K562 (cell line): ENCODE results near the gene SPAG7. TPM values are rescaled to one million over a fixed set of nuclear protein-coding genes. Genes with fewer than 3 reads are reported as not detected.

Experiments
- EHMT2 ChIP-seq: fragments of 450-650 bp; IDR thresholded peaks from 2 replicates; pipeline ENCODE4 v1.6.1; 2018; ENCODE audit warnings: antibody characterized with exemption
- KDM4B ChIP-seq, 2 experiments: fragments of 450-650 bp in 1 of 2; sonication (generic) in 1 of 2; IDR thresholded peaks; 2 replicates each; pipeline ENCODE4 v1.6.1; 2016 to 2017; ENCODE audit warnings: borderline replicate concordance in 2 of 2, antibody characterized with exemption in 1 of 2, low read depth in 1 of 2, mild to moderate bottlenecking in 1 of 2
- SMARCA4 ChIP-seq: fragments of 450-650 bp; IDR thresholded peaks from 2 replicates; pipeline ENCODE4 v1.6.1; 2016
- SMARCA5 ChIP-seq: fragments of 450-650 bp; IDR thresholded peaks from 2 replicates; pipeline ENCODE4 v1.6.1; 2016
- YY1 ChIP-seq, 3 experiments: IDR thresholded peaks; 2 replicates each; pipeline ENCODE4 v1.6.1; 2011; ENCODE audit warnings: low read length in 2 of 3, mild to moderate bottlenecking in 2 of 3, moderate library complexity in 2 of 3, borderline replicate concordance in 1 of 3, control low read depth in 1 of 3, low read depth in 1 of 3; ENCODE audit not compliant: insufficient read depth in 3 of 3, insufficient replicate concordance in 2 of 3, control insufficient read depth in 1 of 3, insufficient read length in 1 of 3; ENCODE audit errors: extremely low read depth in 1 of 3
- ZNF316 ChIP-seq: fragments of 450-650 bp; IDR thresholded peaks from 2 replicates; pipeline ENCODE4 v1.6.1; 2016
- ZNF584 ChIP-seq: fragments of 200-800 bp; sonication (Bioruptor generic); IDR thresholded peaks from 2 replicates; pipeline ENCODE4 v1.6.1; 2016; ENCODE audit warnings: low read depth, mild to moderate bottlenecking, missing genetic modification characterization, missing compliant biosample characterization
- polyA plus RNA-seq, 8 experiments: library from polyadenylated mRNA; depleted of rRNA in 4 of 8; stranded (reverse) in 5 of 8; unstranded in 3 of 8; fragments of >200 nt; fragmentation: Nextera tagmentation in 2 of 8; fragmentation: Illumina TruSeq in 1 of 8; extraction: Ambion mirVana in 2 of 8; extraction: Trizol in 1 of 8; gene quantifications; 2 replicates each; pipeline versions ENCODE4 v1.2.1 to v1.2.3, GENCODE V29; 2011 to 2014; ENCODE audit warnings: inconsistent platforms in 1 of 8, missing spikeins in 1 of 8
- total RNA-seq, 7 experiments: library from RNA; depleted of rRNA in 6 of 7; stranded (reverse); fragments of >200 nt in 6 of 7; fragmentation: Illumina TruSeq in 2 of 7; extraction: Trizol in 2 of 7; gene quantifications; 2 replicates each; pipeline versions ENCODE4 v1.2.1 to v1.2.3, GENCODE V29; 2011 to 2021; ENCODE audit warnings: low replicate concordance in 1 of 7
- TF ChIP-seq, protein P1 (sequence below), 2 experiments: IDR thresholded peaks; 2 replicates each; pipeline ENCODE4 v1.6.1; 2011; ENCODE audit warnings: borderline replicate concordance in 1 of 2, control low read depth in 1 of 2, low read depth in 1 of 2, low read length in 1 of 2, mild to moderate bottlenecking in 1 of 2, mixed read lengths in 1 of 2, moderate library complexity in 1 of 2; ENCODE audit not compliant: insufficient read depth in 1 of 2, insufficient read length in 1 of 2, poor library complexity in 1 of 2, severe bottlenecking in 1 of 2; ENCODE audit errors: extremely low read depth in 1 of 2
- TF ChIP-seq, protein P2 (sequence below): fragments of 450-650 bp; IDR thresholded peaks from 2 replicates; pipeline ENCODE4 v1.6.1; 2018; ENCODE audit not compliant: partially characterized antibody
- TF ChIP-seq, protein P3 (sequence below), 2 experiments: IDR thresholded peaks; 2 replicates each; pipeline ENCODE4 v1.6.1; 2012; ENCODE audit warnings: improper control_type of control experiment in 2 of 2, low read depth in 2 of 2, low read length in 2 of 2, borderline replicate concordance in 1 of 2
- TF ChIP-seq, protein P4 (sequence below), 2 experiments: fragments of 450-650 bp; IDR thresholded peaks; 2 replicates each; pipeline ENCODE4 v1.6.1; 2016

SPAG7 gene
- total and polyA plus RNA-seq, 9 of the 15 experiments (the other 6 are each of a cell fraction or from before 2014, with no cell fraction given) = 5.6 to 53.5 (median 36.3) TPM

DNA sequence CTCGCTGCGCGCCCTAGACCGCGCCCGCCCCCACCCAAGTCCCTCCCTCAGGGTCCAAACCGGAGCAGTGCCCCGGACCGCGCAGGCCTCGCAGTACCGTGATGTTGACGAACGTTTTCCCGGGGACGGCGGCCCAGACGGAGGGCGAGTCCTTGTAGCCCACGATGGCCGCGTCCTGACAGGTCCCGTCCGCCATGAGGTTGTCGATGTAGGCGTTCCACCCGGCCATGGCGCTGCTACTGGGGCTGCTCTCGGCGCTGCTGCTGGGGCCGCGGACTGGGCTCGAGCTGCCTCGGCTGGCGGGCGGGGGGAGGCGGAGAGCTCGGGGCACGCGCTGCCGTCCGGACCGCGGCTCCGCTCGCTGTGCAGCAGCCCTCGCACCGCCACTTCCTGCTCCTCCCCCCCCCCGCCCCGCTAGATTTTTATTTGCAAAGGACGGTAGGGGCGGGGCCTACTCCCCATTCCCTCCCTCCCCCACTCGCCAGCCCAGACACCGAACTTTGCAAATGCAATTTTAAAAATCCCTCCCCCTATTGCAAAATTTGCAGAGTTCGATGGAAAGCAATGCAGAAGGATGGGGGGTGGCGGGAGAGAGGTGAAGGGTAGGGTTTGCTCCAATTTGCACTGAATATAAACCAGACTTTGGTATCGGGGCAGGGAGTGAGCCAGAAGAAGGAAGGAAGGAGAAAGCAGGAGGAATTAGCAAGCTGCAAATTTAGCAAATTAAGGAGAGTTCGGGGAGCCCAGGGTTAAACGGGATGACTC is 19.3 kb downstream of the SPAG7 start, which contains the start of gene PFN1 (continued):
- TF ChIP-seq YY1 (IDR thresholded peaks at IDR 0.05; ENCODE audit: borderline replicate concordance in 1 of 3, control insufficient read depth in 1 of 3, extremely low read depth in 1 of 3, insufficient read depth in 3 of 3, insufficient read length in 1 of 3, insufficient replicate concordance in 2 of 3, low read depth in 1 of 3, low read length in 2 of 3) (peak in 1 of 3 experiments; percentile 55), EHMT2 (no peak), SMARCA5 (peak; percentile 45; the same call in 1 of the 2 replicates), ZNF584 (0 out of 2 replicates have a peak, but pooled peaks have one; percentile 10), SMARCA4 (peak; percentile 55; the same call in 1 of the 2 replicates), KDM4B (IDR thresholded peaks at IDR 0.05; ENCODE audit: borderline replicate concordance in 2 of 2, low read depth in 1 of 2) (0 out of 4 replicates have a peak, but pooled peaks of 1 of the 2 experiments have one; percentile 44), ZNF316 (0 out of 2 replicates have a peak, but pooled peaks have one; percentile 9)
- TF ChIP-seq, protein P1, sequence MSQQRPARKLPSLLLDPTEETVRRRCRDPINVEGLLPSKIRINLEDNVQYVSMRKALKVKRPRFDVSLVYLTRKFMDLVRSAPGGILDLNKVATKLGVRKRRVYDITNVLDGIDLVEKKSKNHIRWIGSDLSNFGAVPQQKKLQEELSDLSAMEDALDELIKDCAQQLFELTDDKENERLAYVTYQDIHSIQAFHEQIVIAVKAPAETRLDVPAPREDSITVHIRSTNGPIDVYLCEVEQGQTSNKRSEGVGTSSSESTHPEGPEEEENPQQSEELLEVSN (IDR thresholded peaks at IDR 0.05; ENCODE audit: borderline replicate concordance in 1 of 2, extremely low read depth in 1 of 2, insufficient read depth in 1 of 2, insufficient read length in 1 of 2, low read depth in 1 of 2, low read length in 1 of 2, poor library complexity in 1 of 2, severe bottlenecking in 1 of 2) = peak in 1 of 2 experiments; percentile 71
- TF ChIP-seq, protein P2, sequence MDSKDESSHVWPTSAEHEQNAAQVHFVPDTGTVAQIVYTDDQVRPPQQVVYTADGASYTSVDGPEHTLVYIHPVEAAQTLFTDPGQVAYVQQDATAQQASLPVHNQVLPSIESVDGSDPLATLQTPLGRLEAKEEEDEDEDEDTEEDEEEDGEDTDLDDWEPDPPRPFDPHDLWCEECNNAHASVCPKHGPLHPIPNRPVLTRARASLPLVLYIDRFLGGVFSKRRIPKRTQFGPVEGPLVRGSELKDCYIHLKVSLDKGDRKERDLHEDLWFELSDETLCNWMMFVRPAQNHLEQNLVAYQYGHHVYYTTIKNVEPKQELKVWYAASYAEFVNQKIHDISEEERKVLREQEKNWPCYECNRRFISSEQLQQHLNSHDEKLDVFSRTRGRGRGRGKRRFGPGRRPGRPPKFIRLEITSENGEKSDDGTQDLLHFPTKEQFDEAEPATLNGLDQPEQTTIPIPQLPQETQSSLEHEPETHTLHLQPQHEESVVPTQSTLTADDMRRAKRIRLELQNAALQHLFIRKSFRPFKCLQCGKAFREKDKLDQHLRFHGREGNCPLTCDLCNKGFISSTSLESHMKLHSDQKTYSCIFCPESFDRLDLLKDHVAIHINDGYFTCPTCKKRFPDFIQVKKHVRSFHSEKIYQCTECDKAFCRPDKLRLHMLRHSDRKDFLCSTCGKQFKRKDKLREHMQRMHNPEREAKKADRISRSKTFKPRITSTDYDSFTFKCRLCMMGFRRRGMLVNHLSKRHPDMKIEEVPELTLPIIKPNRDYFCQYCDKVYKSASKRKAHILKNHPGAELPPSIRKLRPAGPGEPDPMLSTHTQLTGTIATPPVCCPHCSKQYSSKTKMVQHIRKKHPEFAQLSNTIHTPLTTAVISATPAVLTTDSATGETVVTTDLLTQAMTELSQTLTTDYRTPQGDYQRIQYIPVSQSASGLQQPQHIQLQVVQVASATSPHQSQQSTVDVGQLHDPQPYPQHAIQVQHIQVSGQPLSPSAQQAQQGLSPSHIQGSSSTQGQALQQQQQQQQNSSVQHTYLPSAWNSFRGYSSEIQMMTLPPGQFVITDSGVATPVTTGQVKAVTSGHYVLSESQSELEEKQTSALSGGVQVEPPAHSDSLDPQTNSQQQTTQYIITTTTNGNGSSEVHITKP = peak; percentile 96
- TF ChIP-seq, protein P3, sequence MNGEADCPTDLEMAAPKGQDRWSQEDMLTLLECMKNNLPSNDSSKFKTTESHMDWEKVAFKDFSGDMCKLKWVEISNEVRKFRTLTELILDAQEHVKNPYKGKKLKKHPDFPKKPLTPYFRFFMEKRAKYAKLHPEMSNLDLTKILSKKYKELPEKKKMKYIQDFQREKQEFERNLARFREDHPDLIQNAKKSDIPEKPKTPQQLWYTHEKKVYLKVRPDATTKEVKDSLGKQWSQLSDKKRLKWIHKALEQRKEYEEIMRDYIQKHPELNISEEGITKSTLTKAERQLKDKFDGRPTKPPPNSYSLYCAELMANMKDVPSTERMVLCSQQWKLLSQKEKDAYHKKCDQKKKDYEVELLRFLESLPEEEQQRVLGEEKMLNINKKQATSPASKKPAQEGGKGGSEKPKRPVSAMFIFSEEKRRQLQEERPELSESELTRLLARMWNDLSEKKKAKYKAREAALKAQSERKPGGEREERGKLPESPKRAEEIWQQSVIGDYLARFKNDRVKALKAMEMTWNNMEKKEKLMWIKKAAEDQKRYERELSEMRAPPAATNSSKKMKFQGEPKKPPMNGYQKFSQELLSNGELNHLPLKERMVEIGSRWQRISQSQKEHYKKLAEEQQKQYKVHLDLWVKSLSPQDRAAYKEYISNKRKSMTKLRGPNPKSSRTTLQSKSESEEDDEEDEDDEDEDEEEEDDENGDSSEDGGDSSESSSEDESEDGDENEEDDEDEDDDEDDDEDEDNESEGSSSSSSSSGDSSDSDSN (IDR thresholded peaks at IDR 0.05; ENCODE audit: borderline replicate concordance in 1 of 2, low read depth in 2 of 2, low read length in 2 of 2) = 0 out of 4 replicates have a peak, but pooled peaks of 1 of the 2 experiments have one; percentile 27
- TF ChIP-seq, protein P4, sequence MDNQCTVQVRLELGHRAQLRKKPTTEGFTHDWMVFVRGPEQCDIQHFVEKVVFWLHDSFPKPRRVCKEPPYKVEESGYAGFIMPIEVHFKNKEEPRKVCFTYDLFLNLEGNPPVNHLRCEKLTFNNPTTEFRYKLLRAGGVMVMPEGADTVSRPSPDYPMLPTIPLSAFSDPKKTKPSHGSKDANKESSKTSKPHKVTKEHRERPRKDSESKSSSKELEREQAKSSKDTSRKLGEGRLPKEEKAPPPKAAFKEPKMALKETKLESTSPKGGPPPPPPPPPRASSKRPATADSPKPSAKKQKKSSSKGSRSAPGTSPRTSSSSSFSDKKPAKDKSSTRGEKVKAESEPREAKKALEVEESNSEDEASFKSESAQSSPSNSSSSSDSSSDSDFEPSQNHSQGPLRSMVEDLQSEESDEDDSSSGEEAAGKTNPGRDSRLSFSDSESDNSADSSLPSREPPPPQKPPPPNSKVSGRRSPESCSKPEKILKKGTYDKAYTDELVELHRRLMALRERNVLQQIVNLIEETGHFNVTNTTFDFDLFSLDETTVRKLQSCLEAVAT (IDR thresholded peaks at IDR 0.05) = peak; percentile 14 to 37; a peak in 2 of 4 replicates
